Suprapubic skin (tissue), 4 donors: ENCODE measurements around the gene DRD4.

ENCODE experiments used
- CTCF ChIP-seq, 2 donors: fragments of 200-600 bp in 1 of 2; fragments of 450-650 bp in 1 of 2; sonication (generic) in 1 of 2; IDR thresholded peaks; one replicate each; pipeline ENCODE4 v1.5.1; 2016 to 2019; ENCODE audit warnings: antibody characterized with exemption in 2 of 2, mild to moderate bottlenecking in 1 of 2, moderate library complexity in 1 of 2
- POLR2A ChIP-seq, 2 donors: fragments of 450-650 bp; IDR thresholded peaks; one replicate each; pipeline ENCODE4 v1.6.1; 2017; ENCODE audit warnings: antibody characterized with exemption in 2 of 2, mild to moderate bottlenecking in 2 of 2, moderate library complexity in 2 of 2
- POLR2AphosphoS5 ChIP-seq, 3 donors: sonication (generic); formaldehyde crosslinking; IDR thresholded peaks; one replicate each; pipeline ENCODE4 v1.6.1; 2017; ENCODE audit warnings: antibody characterized with exemption in 3 of 3

DNA sequence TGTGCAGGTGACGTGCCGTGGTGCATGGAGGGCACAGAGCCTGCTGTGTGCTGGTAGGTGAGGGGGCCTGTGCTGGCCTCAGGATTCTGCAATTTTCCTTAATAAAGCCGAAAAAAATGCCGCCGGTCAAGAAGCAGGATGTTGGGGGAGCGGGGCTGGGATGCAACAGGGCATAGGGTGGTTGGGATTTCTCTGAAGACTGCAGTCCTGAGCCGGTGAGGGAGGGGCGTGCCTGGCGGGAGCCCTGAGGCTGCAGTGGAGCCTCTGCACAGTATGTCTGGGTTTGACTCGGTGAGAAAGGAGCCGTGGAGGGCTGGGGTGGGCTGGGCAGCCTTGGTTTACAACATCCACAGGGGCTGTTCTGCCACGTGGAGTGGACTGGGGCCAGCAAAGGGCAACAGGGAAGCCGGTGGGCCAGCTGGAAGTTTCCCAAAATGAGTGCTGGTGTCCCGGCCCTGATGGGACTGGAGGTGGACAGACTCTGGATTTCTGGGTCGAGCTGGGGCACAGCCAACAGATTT is 13.7 kb upstream of the DRD4 start:
- TF ChIP-seq CTCF (IDR thresholded peaks at IDR 0.05) (no peak), POLR2A (IDR thresholded peaks at IDR 0.05) (no peak), POLR2AphosphoS5 (IDR thresholded peaks at IDR 0.05) (no peak)
